Head of caudate nucleus (tissue), 42 donors: ENCODE results near the gene KLHL40.

Experiments
- DNase-seq, 42 donors: peaks; one replicate each; pipeline versions ENCODE4 v3.0.0 to v3.0.0-alpha.2; 2020 to 2021; ENCODE audit warnings: mixed read lengths in 7 of 42
- intact Hi-C: fragments of 100-400 bp; cut with DNase I; formaldehyde crosslinking; loops from one replicate; pipeline ENCODE4 v1.15.0; 2022

Gene KLHL40

GRCh38 chr3:42685363-42685881, at the start of gene KLHL40:
TSS of gene KLHL40 (plus strand) at chr3:42685537. CDS start at chr3:42685619, 82 bp downstream.
- peak in 16 of 42 donors; percentile 3 to 36 (median 12) for DNase-seq

GRCh38 chr3:42637001-42637400, 48.3 kb upstream of the KLHL40 start:
- DNase-seq: no peak
- intact Hi-C loops: no loop called here

More at GRCh38 chr3:42685363-42685881, at the start of gene KLHL40:
- intact Hi-C loops: no loop called here

- DNase-seq: no peak
- intact Hi-C loops: no loop called here
Observed at GRCh38 chr3:42638339-42638842, 46.9 kb upstream of the KLHL40 start.

- intact Hi-C loops: no loop called here
- DNase-seq: no peak
Observed at GRCh38 chr3:42639192-42639591, 46.1 kb upstream of the KLHL40 start.

- intact Hi-C loops: no loop called here
- DNase-seq: no peak
Observed at GRCh38 chr3:42640129-42640528, 45.2 kb upstream of the KLHL40 start.

- DNase-seq: peak in 25 of 42 donors; percentile 26 to 84 (median 56)
- intact Hi-C loops: no loop called here
Observed at GRCh38 chr3:42640771-42641370, 44.5 kb upstream of the KLHL40 start.

- intact Hi-C loops: no loop called here
- peak in 7 of 42 donors; percentile 5 to 50 (median 27) for DNase-seq
Observed at GRCh38 chr3:42647821-42648459, 37.4 kb upstream of the KLHL40 start.

- DNase-seq: peak in 10 of 42 donors; percentile 9 to 55 (median 18)
- intact Hi-C loops: no loop called here
Observed at GRCh38 chr3:42649006-42649405, 36.3 kb upstream of the KLHL40 start.

GRCh38 chr3:42649783-42650182, 35.6 kb upstream of the KLHL40 start:
- DNase-seq: peak in 2 of 42 donors; percentile 17 to 27
- intact Hi-C loops: loop anchor here (5.0 kb wide), 2 partner anchors 47 to 98 kb away; partner anchors contain the start of gene NKTR

- intact Hi-C loops: loop anchor here (5.0 kb wide), 2 partner anchors 49 to 96 kb away; partner anchors contain the start of gene NKTR
- DNase-seq: peak in 14 of 42 donors; percentile 14 to 81 (median 41)
Observed at GRCh38 chr3:42651248-42652091, 33.9 kb upstream of the KLHL40 start.

GRCh38 chr3:42652251-42652610, 33.1 kb upstream of the KLHL40 start:
- intact Hi-C loops: loop anchor here (5.0 kb wide), 2 partner anchors 50 to 95 kb away; partner anchors contain the start of gene NKTR
- peak in 6 of 42 donors; percentile 6 to 39 (median 21) for DNase-seq

GRCh38 chr3:42652611-42653302, 32.6 kb upstream of the KLHL40 start:
- intact Hi-C loops: loop anchor here (5.0 kb wide), 2 partner anchors 50 to 95 kb away; partner anchors contain the start of gene NKTR
- peak in 24 of 42 donors; percentile 39 to 79 (median 60) for DNase-seq

GRCh38 chr3:42653303-42653559, 32.1 kb upstream of the KLHL40 start:
- DNase-seq: no peak
- intact Hi-C loops: loop anchor here (5.0 kb wide), 2 partner anchors 51 to 94 kb away; partner anchors contain the start of gene NKTR

GRCh38 chr3:42653560-42654330, 31.6 kb upstream of the KLHL40 start, which contains the start of gene ZBTB47:
TSS of gene ZBTB47 (plus strand) at chr3:42653697. CDS start at chr3:42658356, 4,659 bp downstream.
- intact Hi-C loops: loop anchor here (5.0 kb wide), 2 partner anchors 51 to 94 kb away; partner anchors contain the start of gene NKTR
- DNase-seq: peak in 34 of 42 donors; percentile 40 to 86 (median 66)

GRCh38 chr3:42654331-42655201, 30.8 kb upstream of the KLHL40 start:
- intact Hi-C loops: loop anchor here (5.0 kb wide), 2 partner anchors 52 to 93 kb away; partner anchors contain the start of gene NKTR
- peak in 39 of 42 donors; percentile 48 to 90 (median 79) for DNase-seq

- DNase-seq: peak in 27 of 42 donors; percentile 32 to 87 (median 68)
- intact Hi-C loops: no loop called here
Observed at GRCh38 chr3:42655331-42655888, 29.9 kb upstream of the KLHL40 start.
